ENCODE data around the gene CYTH4. TPM values are rescaled to one million over a fixed set of nuclear protein-coding genes. Genes with fewer than 3 reads are reported as not detected.

Gene CYTH4
- total and polyA plus RNA-seq, 8 donors = 1.9 to 77.0 (median 6.0) TPM; not detected in 1

DNA sequence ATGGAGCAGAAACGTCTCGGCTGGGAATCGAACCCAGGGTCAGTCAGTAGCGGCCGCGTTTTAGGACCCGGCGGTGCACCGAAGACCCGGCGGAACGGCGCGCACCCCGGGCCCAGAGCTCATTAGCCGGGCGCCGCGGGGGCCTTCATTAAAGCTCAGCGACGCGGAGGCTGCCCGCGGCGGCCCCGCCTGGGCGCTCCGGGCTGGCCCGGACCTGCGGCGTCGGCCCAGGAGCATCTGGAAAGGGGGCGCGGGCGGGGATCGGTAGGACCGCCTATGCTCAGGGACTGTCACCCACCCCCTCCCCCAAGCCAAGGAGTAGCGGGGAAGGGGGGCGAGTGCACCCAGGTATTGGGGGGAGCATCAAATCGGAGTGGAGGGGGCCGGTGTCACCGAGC lies 52.2 kb downstream of the CYTH4 start:
- H3K36me3 ChIP-seq = no peaks in the 10 kb centered on the region

DNA sequence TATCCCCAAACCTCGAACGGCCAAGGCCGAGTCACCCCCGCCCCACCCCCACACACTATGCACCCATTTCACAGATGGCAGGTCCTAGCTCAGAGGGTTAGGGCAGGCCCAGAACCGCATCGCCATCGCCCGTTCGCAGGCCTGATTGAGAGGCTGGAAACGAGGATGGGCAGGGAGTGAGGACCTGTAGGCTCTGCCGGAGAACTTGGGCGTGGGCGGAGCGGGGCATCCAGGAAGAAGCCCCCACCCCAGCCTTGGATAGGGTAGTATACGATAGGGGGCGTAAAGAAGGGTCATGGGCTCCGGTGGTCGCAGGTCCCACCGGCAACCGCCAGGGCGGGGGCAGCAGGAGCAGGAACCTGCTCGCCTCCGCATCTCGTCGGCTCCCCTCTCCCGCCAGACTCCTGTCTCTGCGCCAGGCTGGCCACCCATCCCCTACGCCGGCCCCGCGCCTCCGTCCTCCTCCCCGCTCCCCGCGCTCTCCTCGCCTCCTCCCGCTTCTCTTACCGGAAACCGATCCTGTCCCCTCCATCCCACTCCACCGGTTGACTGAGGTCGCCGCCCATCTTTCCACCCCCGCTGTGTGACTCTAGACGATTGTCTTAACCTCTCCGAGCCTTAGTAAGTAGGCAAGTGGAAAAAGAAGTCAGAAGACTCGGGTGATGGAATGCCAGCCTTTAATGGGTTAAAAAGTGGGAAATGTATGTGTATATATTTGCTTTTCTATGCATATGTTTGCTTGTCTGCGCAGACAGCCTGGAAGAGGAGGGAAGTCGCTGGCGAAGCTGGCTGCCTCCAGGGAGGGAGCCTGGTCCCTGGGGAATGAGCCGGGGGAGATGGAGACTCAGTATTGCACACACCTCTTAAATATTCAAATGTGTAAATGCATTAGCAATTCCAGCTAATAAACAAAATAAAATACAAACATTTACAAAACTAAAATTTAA lies 52.8 kb downstream of the CYTH4 start:
- Histone ChIP-seq H3K36me3 (no peaks in the 10 kb centered on the region), H3K9me3 (no peaks in the 10 kb centered on the region), H3K4me1 (peaks cover 12 to 74% (median 45%) of the 10 kb centered on the region in 4 donors), H3K27me3 (peaks cover 23 to 98% (median 52%) of the 10 kb centered on the region in 3 donors), H3K27ac (no peak overlapping the region), H3K4me3 (peak overlapping the region in 1 of 4 donors; percentile 6)
- TF ChIP-seq, protein P1, sequence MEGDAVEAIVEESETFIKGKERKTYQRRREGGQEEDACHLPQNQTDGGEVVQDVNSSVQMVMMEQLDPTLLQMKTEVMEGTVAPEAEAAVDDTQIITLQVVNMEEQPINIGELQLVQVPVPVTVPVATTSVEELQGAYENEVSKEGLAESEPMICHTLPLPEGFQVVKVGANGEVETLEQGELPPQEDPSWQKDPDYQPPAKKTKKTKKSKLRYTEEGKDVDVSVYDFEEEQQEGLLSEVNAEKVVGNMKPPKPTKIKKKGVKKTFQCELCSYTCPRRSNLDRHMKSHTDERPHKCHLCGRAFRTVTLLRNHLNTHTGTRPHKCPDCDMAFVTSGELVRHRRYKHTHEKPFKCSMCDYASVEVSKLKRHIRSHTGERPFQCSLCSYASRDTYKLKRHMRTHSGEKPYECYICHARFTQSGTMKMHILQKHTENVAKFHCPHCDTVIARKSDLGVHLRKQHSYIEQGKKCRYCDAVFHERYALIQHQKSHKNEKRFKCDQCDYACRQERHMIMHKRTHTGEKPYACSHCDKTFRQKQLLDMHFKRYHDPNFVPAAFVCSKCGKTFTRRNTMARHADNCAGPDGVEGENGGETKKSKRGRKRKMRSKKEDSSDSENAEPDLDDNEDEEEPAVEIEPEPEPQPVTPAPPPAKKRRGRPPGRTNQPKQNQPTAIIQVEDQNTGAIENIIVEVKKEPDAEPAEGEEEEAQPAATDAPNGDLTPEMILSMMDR (IDR thresholded peaks at IDR 0.05) = no peak
- TF ChIP-seq POLR2A (IDR thresholded peaks at IDR 0.05) (no peak), POLR2AphosphoS5 (IDR thresholded peaks at IDR 0.05) (no peak), EP300 (IDR thresholded peaks at IDR 0.05) (no peak)
- WGBS, 5 donors = 4 to 5% (median 4%) methylated on average over 43 to 50 of the region's 50 CpGs
- intact Hi-C loops (cut with DNase I; ENCODE audit: low total_unique reads) = no loop called here
- peak in 1 of 2 donors; percentile 50 for DNase-seq

More for the DNA sequence above, 52.2 kb downstream of the CYTH4 start:
- DNase-seq = no peak
- Histone ChIP-seq H3K9me3 (no peaks in the 10 kb centered on the region), H3K27ac (no peak overlapping the region), H3K27me3 (peaks cover 23 to 98% (median 56%) of the 10 kb centered on the region in 3 donors), H3K4me3 (no peak overlapping the region), H3K4me1 (peaks cover 12 to 80% (median 45%) of the 10 kb centered on the region in 4 donors)
- WGBS, 5 donors = 1 to 3% (median 3%) methylated on average over 26 to 42 of the region's 42 CpGs
- TF ChIP-seq POLR2AphosphoS5 (IDR thresholded peaks at IDR 0.05) (no peak), POLR2A (IDR thresholded peaks at IDR 0.05) (no peak), EP300 (IDR thresholded peaks at IDR 0.05) (no peak)
- TF ChIP-seq, protein P1 (IDR thresholded peaks at IDR 0.05) = no peak
- intact Hi-C loops (cut with DNase I; ENCODE audit: low total_unique reads) = no loop called here

DNA sequence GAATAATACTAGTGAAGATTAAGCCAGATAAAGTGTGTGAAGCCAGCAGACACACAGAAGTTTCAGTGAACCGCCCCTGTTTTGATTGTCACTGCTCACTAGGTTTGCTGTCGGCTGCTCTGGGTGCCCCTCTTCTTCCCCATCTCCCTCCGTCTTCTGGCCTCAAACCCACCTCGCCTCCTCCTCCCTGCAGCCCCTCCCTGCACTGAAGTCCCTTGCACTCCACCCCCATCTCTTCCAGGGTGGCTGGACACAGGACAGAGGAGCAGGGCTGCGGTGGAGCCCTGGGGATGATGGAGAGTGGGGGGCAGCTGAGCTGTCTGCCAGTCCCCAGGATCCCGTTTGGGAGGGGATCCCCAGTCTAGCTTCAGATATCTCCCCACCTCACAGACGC lies 53.5 kb downstream of the CYTH4 start:
- no peak overlapping the region for H3K27ac ChIP-seq

DNA sequence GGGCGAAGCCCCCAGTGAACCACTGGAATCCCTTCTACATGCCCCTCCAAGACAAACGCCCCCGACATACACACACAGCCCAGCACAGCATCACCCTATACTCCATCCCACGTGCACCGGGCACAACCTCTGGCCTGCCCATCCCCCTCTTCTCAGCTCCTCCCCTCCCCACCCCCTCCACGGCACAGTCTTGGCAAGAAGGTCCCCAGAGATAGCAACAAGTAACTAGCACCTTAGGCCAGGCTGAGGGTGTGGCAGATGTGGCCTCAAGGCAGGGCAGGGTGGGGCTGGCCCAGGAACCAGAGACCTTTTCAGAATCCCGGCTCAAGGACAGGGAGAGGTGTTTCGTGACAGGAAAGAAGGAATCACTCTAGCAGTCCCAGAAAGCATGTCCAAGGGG lies 54.3 kb downstream of the CYTH4 start:
- 50 to 56% (median 53%) methylated on average over 6 to 8 of the region's 8 CpGs for WGBS, 5 donors
- intact Hi-C loops (cut with DNase I; ENCODE audit: low total_unique reads) = no loop called here
- no peaks in the 10 kb centered on the region for H3K36me3 ChIP-seq
- peak; percentile 51 to 65 for DNase-seq
- H3K9me3 ChIP-seq = no peaks in the 10 kb centered on the region
- H3K4me1 ChIP-seq = peaks cover 12 to 59% (median 35%) of the 10 kb centered on the region in 4 donors
- TF ChIP-seq POLR2AphosphoS5 (IDR thresholded peaks at IDR 0.05) = no peak
- no peak for TF ChIP-seq EP300 (IDR thresholded peaks at IDR 0.05)
- TF ChIP-seq, protein P1 (IDR thresholded peaks at IDR 0.05) = no peak
- no peak for TF ChIP-seq POLR2A (IDR thresholded peaks at IDR 0.05)
- no peak overlapping the region for H3K4me3 ChIP-seq
- peaks cover 23 to 90% (median 49%) of the 10 kb centered on the region in 3 donors for H3K27me3 ChIP-seq
- no peak overlapping the region for H3K27ac ChIP-seq

More for the DNA sequence above, 53.5 kb downstream of the CYTH4 start:
- no peak for DNase-seq
- H3K4me3 ChIP-seq = no peak overlapping the region
- TF ChIP-seq EP300 (IDR thresholded peaks at IDR 0.05) = no peak
- no peak for TF ChIP-seq POLR2A (IDR thresholded peaks at IDR 0.05)
- TF ChIP-seq POLR2AphosphoS5 (IDR thresholded peaks at IDR 0.05) = no peak
- TF ChIP-seq, protein P1 (IDR thresholded peaks at IDR 0.05) = no peak
- H3K27me3 ChIP-seq = peaks cover 23 to 98% (median 52%) of the 10 kb centered on the region in 3 donors
- H3K9me3 ChIP-seq = no peaks in the 10 kb centered on the region
- intact Hi-C loops (cut with DNase I; ENCODE audit: low total_unique reads) = no loop called here
- 17 to 22% (median 20%) methylated on average over 7 of the region's 7 CpGs for WGBS, 5 donors
- H3K4me1 ChIP-seq = peaks cover 12 to 67% (median 41%) of the 10 kb centered on the region in 4 donors
- no peaks in the 10 kb centered on the region for H3K36me3 ChIP-seq

All from stomach (tissue), 9 donors.